Breast epithelium (tissue), 3 donors: ENCODE results near the gene TNS3.

Experiments used
- CTCF ChIP-seq, 3 donors: fragments of 450-650 bp; IDR thresholded peaks; one replicate each; pipeline ENCODE4 v1.5.1; 2016 to 2017; ENCODE audit warnings: antibody characterized with exemption in 3 of 3, mild to moderate bottlenecking in 3 of 3, moderate library complexity in 3 of 3
- POLR2A ChIP-seq: fragments of 450-650 bp; IDR thresholded peaks from one replicate; pipeline ENCODE4 v1.6.1; 2016; ENCODE audit warnings: antibody characterized with exemption, mild to moderate bottlenecking, moderate library complexity
- POLR2AphosphoS5 ChIP-seq, 3 donors: sonication (generic); formaldehyde crosslinking; IDR thresholded peaks; one replicate each; pipeline ENCODE4 v1.6.1; 2017; ENCODE audit warnings: antibody characterized with exemption in 3 of 3

GRCh38 chr7:47252675-47253074 is 329.2 kb downstream of the TNS3 start:
- TF ChIP-seq POLR2AphosphoS5 (IDR thresholded peaks at IDR 0.05) = no peak
- no peak for TF ChIP-seq CTCF (IDR thresholded peaks at IDR 0.05)
- no peak for TF ChIP-seq POLR2A
